Fibroblast of lung (primary cell): ENCODE data around the gene KAT8. TPM values are rescaled to one million over a fixed set of nuclear protein-coding genes. Genes with fewer than 3 reads are reported as not detected.

Experiments used
- DNase-seq, 2 donors: peaks; one replicate each; pipeline versions ENCODE4 v3.0.0 to v3.0.0-alpha.2; 2010; ENCODE audit warnings: low read depth in 2 of 2
- H2AFZ ChIP-seq: 2 replicates; pipeline ENCODE4 v1.5.1; 2012; ENCODE audit warnings: low read length, control low read depth, inconsistent platforms
- H3K27ac ChIP-seq: 2 replicates; pipeline ENCODE4 v1.5.1; 2011; ENCODE audit warnings: low read length, control low read depth; ENCODE audit not compliant: insufficient read depth
- H3K27me3 ChIP-seq: 2 replicates; pipeline ENCODE4 v1.5.1; 2011; ENCODE audit warnings: mild to moderate bottlenecking, low read length; ENCODE audit not compliant: control insufficient read depth, insufficient read depth
- H3K36me3 ChIP-seq: 2 replicates; pipeline ENCODE4 v1.5.1; 2011; ENCODE audit warnings: low read length; ENCODE audit not compliant: control insufficient read depth, insufficient read depth
- H3K4me1 ChIP-seq: 2 replicates; pipeline ENCODE4 v1.5.1; 2011; ENCODE audit warnings: low read length; ENCODE audit not compliant: control insufficient read depth, insufficient read depth; ENCODE audit errors: extremely low read depth
- H3K4me2 ChIP-seq: 2 replicates; pipeline ENCODE4 v1.5.1; 2011; ENCODE audit warnings: low read length, control low read depth; ENCODE audit not compliant: insufficient read depth; ENCODE audit errors: extremely low read depth
- H3K4me3 ChIP-seq, 4 experiments: fragments of 200-600 bp in 1 of 4; sonication (generic) in 1 of 4; replicated peaks in 1 of 4; 2 replicates each; pipeline ENCODE4 v1.5.1; 2011 to 2016; ENCODE audit warnings: low read length in 4 of 4, low read depth in 3 of 4, mild to moderate bottlenecking in 3 of 4, control low read depth in 2 of 4, inconsistent platforms in 1 of 4, mixed read lengths in 1 of 4; ENCODE audit not compliant: insufficient read depth in 1 of 4; ENCODE audit errors: control extremely low read depth in 1 of 4
- H3K79me2 ChIP-seq: 2 replicates; pipeline ENCODE4 v1.5.1; 2012; ENCODE audit warnings: mild to moderate bottlenecking, low read length, inconsistent platforms; ENCODE audit not compliant: control insufficient read depth, insufficient read depth
- H3K9ac ChIP-seq: 2 replicates; pipeline ENCODE4 v1.5.1; 2011; ENCODE audit warnings: mild to moderate bottlenecking, low read length, control low read depth; ENCODE audit not compliant: insufficient read depth
- H3K9me3 ChIP-seq: 2 replicates; pipeline ENCODE4 v1.5.1; 2012; ENCODE audit warnings: low read depth, low read length; ENCODE audit not compliant: control insufficient read depth, insufficient read depth
- H4K20me1 ChIP-seq: 2 replicates; pipeline ENCODE4 v1.5.1; 2011; ENCODE audit warnings: low read length; ENCODE audit not compliant: control insufficient read depth, insufficient read depth; ENCODE audit errors: extremely low read depth
- EZH2 ChIP-seq: IDR thresholded peaks from 2 replicates; pipeline ENCODE4 v1.5.1; 2012; ENCODE audit warnings: low read length, control low read depth, mild to moderate bottlenecking; ENCODE audit errors: missing control alignments
- polyA plus RNA-seq, 2 donors: library from polyadenylated mRNA; depleted of rRNA in 1 of 2; stranded (reverse) in 1 of 2; unstranded in 1 of 2; fragments of >200 nt; gene quantifications; 2 replicates each; pipeline ENCODE4 v1.2.1, GENCODE V29; 2011 to 2012; ENCODE audit warnings: missing spikeins in 1 of 2
- total RNA-seq: library from RNA; depleted of rRNA; stranded (reverse); fragments of >200 nt; gene quantifications from 2 replicates; pipeline ENCODE4 v1.2.1, GENCODE V29; 2014
- TF ChIP-seq, protein P1 (sequence below), 2 donors: IDR thresholded peaks in 1 of 2; conservative IDR thresholded peaks in 1 of 2; 1 replicate in 1 of 2; 2 replicates in 1 of 2; pipeline ENCODE4 v1.5.1; 2011 to 2012; ENCODE audit warnings: low read length in 2 of 2, control low read depth in 1 of 2, inconsistent platforms in 1 of 2, low read depth in 1 of 2, mild to moderate bottlenecking in 1 of 2

KAT8 gene
- total and polyA plus RNA-seq, 2 donors (not counting 1 experiment from before 2014, with no cell fraction given): 23.9 to 30.4 TPM

DNA sequence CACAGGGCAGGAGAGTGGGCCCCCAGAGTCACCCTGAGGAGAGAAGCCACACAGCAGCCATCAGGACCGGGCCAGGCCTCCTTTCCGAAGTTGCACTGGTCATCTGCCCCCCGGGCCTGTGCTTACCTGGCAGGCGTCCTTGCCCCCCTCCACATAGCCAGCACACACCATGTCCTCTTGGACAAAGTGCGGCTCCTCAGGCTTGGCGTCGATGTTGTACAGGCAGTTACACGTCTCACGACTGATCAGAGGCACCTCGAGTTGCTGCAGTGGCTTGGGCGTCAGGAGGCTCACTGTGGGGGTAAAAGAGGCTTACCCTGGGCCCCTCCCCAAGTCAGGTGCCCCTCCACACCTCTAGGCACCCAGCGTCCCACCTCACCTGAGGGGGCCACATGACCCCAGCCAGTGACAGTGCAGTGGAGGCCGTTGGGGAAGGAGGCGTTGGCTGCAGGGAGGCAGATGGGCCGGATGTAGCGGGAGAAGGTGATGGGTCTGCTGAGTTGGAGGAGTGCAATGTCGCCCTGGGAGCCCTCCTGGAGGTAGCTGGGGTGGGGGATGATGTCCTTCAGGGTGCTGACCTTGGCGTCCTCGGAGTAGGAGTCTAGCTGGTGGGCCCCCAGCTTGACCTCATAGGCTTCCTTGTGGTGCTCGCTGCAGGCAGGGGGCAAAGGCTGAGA, 15.0 kb downstream of the KAT8 start:
- no peaks in the 10 kb centered on the region for H3K9me3 ChIP-seq
- no peak overlapping the region for H2AFZ ChIP-seq
- no peak overlapping the region for H3K9ac ChIP-seq
- H3K27ac ChIP-seq: no peak overlapping the region
- H3K79me2 ChIP-seq: no peaks in the 10 kb centered on the region
- no peaks in the 10 kb centered on the region for H4K20me1 ChIP-seq
- peaks cover 2% of the 10 kb centered on the region for H3K36me3 ChIP-seq
- no peak overlapping the region for H3K4me2 ChIP-seq
- TF ChIP-seq, protein P1, sequence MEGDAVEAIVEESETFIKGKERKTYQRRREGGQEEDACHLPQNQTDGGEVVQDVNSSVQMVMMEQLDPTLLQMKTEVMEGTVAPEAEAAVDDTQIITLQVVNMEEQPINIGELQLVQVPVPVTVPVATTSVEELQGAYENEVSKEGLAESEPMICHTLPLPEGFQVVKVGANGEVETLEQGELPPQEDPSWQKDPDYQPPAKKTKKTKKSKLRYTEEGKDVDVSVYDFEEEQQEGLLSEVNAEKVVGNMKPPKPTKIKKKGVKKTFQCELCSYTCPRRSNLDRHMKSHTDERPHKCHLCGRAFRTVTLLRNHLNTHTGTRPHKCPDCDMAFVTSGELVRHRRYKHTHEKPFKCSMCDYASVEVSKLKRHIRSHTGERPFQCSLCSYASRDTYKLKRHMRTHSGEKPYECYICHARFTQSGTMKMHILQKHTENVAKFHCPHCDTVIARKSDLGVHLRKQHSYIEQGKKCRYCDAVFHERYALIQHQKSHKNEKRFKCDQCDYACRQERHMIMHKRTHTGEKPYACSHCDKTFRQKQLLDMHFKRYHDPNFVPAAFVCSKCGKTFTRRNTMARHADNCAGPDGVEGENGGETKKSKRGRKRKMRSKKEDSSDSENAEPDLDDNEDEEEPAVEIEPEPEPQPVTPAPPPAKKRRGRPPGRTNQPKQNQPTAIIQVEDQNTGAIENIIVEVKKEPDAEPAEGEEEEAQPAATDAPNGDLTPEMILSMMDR (conservative IDR thresholded peaks at IDR 0.05 in 1 of 2, IDR thresholded peaks at IDR 0.05 in 1 of 2; ENCODE audit: low read depth in 1 of 2, low read length in 2 of 2): no peak
- no peak for TF ChIP-seq EZH2
- DNase-seq: no peak
- no peak overlapping the region for H3K4me3 ChIP-seq
- no peaks in the 10 kb centered on the region for H3K4me1 ChIP-seq
- H3K27me3 ChIP-seq: no peaks in the 10 kb centered on the region

DNA sequence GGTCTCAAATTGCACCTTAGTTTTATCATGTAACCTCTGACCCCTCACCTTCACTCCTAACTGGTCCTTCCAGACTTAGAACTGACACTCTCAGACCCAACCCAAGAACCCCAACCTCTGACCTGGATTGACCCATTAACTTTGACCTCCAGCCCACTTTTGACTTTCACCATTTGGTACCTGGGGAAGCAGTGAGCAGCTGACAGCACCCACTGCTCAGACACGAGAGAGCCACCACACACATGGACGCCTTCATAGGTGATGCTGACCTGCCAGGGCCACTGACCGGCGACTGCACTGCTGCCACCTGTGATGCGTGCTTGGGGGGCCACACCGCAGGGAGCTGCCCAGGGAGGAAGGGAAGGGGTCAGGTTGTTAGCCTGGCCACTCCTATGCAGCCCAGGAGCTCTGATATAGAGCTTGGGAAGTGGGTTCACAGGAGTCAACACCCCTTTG, 15.6 kb downstream of the KAT8 start:
- H3K4me3 ChIP-seq: no peak overlapping the region
- no peaks in the 10 kb centered on the region for H3K27me3 ChIP-seq
- no peaks in the 10 kb centered on the region for H3K4me1 ChIP-seq
- no peaks in the 10 kb centered on the region for H3K79me2 ChIP-seq
- no peaks in the 10 kb centered on the region for H4K20me1 ChIP-seq
- TF ChIP-seq, protein P1 (conservative IDR thresholded peaks at IDR 0.05 in 1 of 2, IDR thresholded peaks at IDR 0.05 in 1 of 2; ENCODE audit: low read depth in 1 of 2, low read length in 2 of 2): no peak
- no peak for TF ChIP-seq EZH2
- no peak for DNase-seq
- peaks cover 2% of the 10 kb centered on the region for H3K36me3 ChIP-seq
- no peak overlapping the region for H3K27ac ChIP-seq
- no peaks in the 10 kb centered on the region for H3K9me3 ChIP-seq
- no peak overlapping the region for H3K4me2 ChIP-seq
- H3K9ac ChIP-seq: no peak overlapping the region
- H2AFZ ChIP-seq: no peak overlapping the region

DNA sequence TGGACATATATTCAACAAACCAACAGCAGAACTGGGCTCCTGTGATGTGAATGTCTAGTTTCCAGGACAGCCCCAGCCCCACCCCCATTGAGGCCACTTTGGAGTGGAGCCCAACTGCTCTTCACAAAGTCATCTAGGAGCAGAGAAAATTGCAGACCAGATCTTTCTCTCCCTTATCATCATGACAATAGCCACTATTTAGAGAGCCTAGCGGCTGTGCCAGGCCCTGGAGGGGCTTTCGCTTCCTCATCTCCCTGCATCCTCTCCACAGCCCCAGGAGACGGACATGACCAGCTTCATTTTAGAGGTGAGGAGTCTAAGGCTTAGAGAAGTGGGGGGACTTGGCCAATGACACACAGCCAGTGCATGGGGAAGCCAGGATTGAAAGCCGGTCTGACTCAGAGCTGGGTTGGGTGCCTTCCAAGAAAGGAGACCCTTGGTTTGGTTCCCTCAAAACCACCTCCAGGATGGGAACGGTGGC, 16.7 kb downstream of the KAT8 start:
- Histone ChIP-seq H3K4me3 (no peak overlapping the region), H3K79me2 (no peaks in the 10 kb centered on the region), H3K27ac (no peak overlapping the region), H3K4me2 (no peak overlapping the region), H3K36me3 (peaks cover 2% of the 10 kb centered on the region), H3K9me3 (no peaks in the 10 kb centered on the region), H2AFZ (no peak overlapping the region), H3K9ac (no peak overlapping the region), H3K27me3 (no peaks in the 10 kb centered on the region), H3K4me1 (peaks cover 2% of the 10 kb centered on the region), H4K20me1 (no peaks in the 10 kb centered on the region)
- TF ChIP-seq EZH2: no peak
- TF ChIP-seq, protein P1 (conservative IDR thresholded peaks at IDR 0.05 in 1 of 2, IDR thresholded peaks at IDR 0.05 in 1 of 2; ENCODE audit: low read depth in 1 of 2, low read length in 2 of 2): no peak
- peak in 1 of 2 donors; percentile 32 for DNase-seq
